Fibroblast of skin of right biceps (primary cell): ENCODE results near the gene STAG2.
"Not testable (repeated sequence)": the region's sequence is repeated elsewhere in the genome, so short reads cannot be mapped to it uniquely, and the experiment has no call there.

Source experiments
- DNase-seq: peaks from one replicate; pipeline ENCODE4 v3.0.0-alpha.2; 2013

Gene STAG2

GRCh38 chrX:124045109-124045508 is 83.6 kb downstream of the STAG2 start:
- DNase-seq = peak; percentile 5

- not testable (repeated sequence) for DNase-seq
These were observed 122.9 kb downstream of the STAG2 start for GRCh38 chrX:124084417-124084816.

GRCh38 chrX:124085063-124085462 is 123.6 kb downstream of the STAG2 start:
- no peak for DNase-seq

- DNase-seq = no peak
These were observed 124.9 kb downstream of the STAG2 start for GRCh38 chrX:124086411-124086810.

GRCh38 chrX:124087000-124087746 is 125.7 kb downstream of the STAG2 start:
- no peak for DNase-seq

GRCh38 chrX:124093222-124093621 is 131.7 kb downstream of the STAG2 start:
- no peak for DNase-seq

- no peak for DNase-seq
These were observed 135.6 kb downstream of the STAG2 start for GRCh38 chrX:124097116-124097515.

GRCh38 chrX:124098089-124098488 is 136.6 kb downstream of the STAG2 start:
- DNase-seq = peak; percentile 18

GRCh38 chrX:124103966-124104365 is 142.5 kb downstream of the STAG2 start:
- no peak for DNase-seq

- DNase-seq = not testable (repeated sequence)
These were observed 143.0 kb downstream of the STAG2 start for GRCh38 chrX:124104512-124104911.

- DNase-seq = no peak
These were observed 152.4 kb downstream of the STAG2 start for GRCh38 chrX:124113621-124114600.

- no peak for DNase-seq
These were observed 155.8 kb downstream of the STAG2 start for GRCh38 chrX:124117325-124117724.

- no peak for DNase-seq
These were observed 164.0 kb downstream of the STAG2 start for GRCh38 chrX:124125471-124125870.

GRCh38 chrX:124127496-124127895 is 166.0 kb downstream of the STAG2 start:
- DNase-seq = no peak

- not testable (repeated sequence) for DNase-seq
These were observed 170.9 kb downstream of the STAG2 start for GRCh38 chrX:124132437-124132836.

- DNase-seq = no peak
These were observed 184.2 kb downstream of the STAG2 start for GRCh38 chrX:124145749-124146148.

- DNase-seq = no peak
These were observed 189.7 kb downstream of the STAG2 start for GRCh38 chrX:124151195-124151594.
